Inflammatory macrophage treated with lipopolysaccharide for 1 hour (primary cell): ENCODE data around the gene ZNF512.
A peak's percentile ranks its signal among the peaks of the same experiment; 100 is the strongest.

Experiments
- DNase-seq, 2 donors: peaks; one replicate each; pipeline ENCODE4 v3.0.0-alpha.2; 2020 to 2022

Gene ZNF512

GRCh38 chr2:27638037-27638637 lies 55.3 kb downstream of the ZNF512 start:
- DNase-seq: no peak

- no peak for DNase-seq
These were observed 55.9 kb downstream of the ZNF512 start for GRCh38 chr2:27638709-27639108.

- no peak for DNase-seq
These were observed 57.9 kb downstream of the ZNF512 start for GRCh38 chr2:27640722-27641245.

- no peak for DNase-seq
These were observed 62.4 kb downstream of the ZNF512 start for GRCh38 chr2:27645197-27645596.

GRCh38 chr2:27647289-27647688 lies 64.4 kb downstream of the ZNF512 start:
- no peak for DNase-seq

- no peak for DNase-seq
These were observed 64.9 kb downstream of the ZNF512 start for GRCh38 chr2:27647737-27648136.

GRCh38 chr2:27651056-27651455 lies 68.2 kb downstream of the ZNF512 start:
- DNase-seq: no peak

GRCh38 chr2:27652341-27652740 lies 69.5 kb downstream of the ZNF512 start:
- DNase-seq: no peak

GRCh38 chr2:27652790-27653189 lies 69.9 kb downstream of the ZNF512 start:
- no peak for DNase-seq

- DNase-seq: no peak
These were observed 70.6 kb downstream of the ZNF512 start for GRCh38 chr2:27653397-27653796.

GRCh38 chr2:27655155-27655951 lies 72.5 kb downstream of the ZNF512 start:
- DNase-seq: no peak

- DNase-seq: no peak
These were observed 78.5 kb downstream of the ZNF512 start for GRCh38 chr2:27661371-27661770.

- DNase-seq: peak; percentile 66 to 83
These were observed 80.7 kb downstream of the ZNF512 start, which contains the start of the genes SLC4A1AP and SUPT7L for GRCh38 chr2:27663285-27664153. SLC4A1AP (plus strand) TSS chr2:27663889; CDS start chr2:27663915, 26 bp downstream. SUPT7L (minus strand) TSS chr2:27663614; CDS start chr2:27662192, 1,422 bp downstream.

- DNase-seq: peak in 1 of 2 donors; percentile 1
These were observed 81.3 kb downstream of the ZNF512 start for GRCh38 chr2:27664154-27664574.

GRCh38 chr2:27664622-27665363 lies 82.0 kb downstream of the ZNF512 start:
- DNase-seq: peak; percentile 23 to 26

- DNase-seq: peak; percentile 23 to 28
These were observed 84.6 kb downstream of the ZNF512 start for GRCh38 chr2:27667446-27667845.

- DNase-seq: no peak
These were observed 88.4 kb downstream of the ZNF512 start for GRCh38 chr2:27671235-27671634.
